HFFc6 (cell line): ENCODE results near the gene WDR38. TPM values are rescaled to one million over a fixed set of nuclear protein-coding genes. Genes with fewer than 3 reads are reported as not detected.

Source experiments
- DNase-seq: peaks from one replicate; pipeline ENCODE4 v3.0.0-alpha.2; 2018
- H3K27ac Mint-ChIP-seq: 2 replicates; pipeline ENCODE4 v1.8.0; 2020; ENCODE audit warnings: mild to moderate bottlenecking, mixed read lengths
- H3K27me3 Mint-ChIP-seq: 2 replicates; pipeline ENCODE4 v1.8.0; 2021; ENCODE audit warnings: mild to moderate bottlenecking, moderate library complexity, mixed read lengths; ENCODE audit not compliant: insufficient read depth
- H3K36me3 Mint-ChIP-seq: 2 replicates; pipeline ENCODE4 v1.8.0; 2021; ENCODE audit warnings: low read depth, mixed read lengths
- H3K4me1 Mint-ChIP-seq: 2 replicates; pipeline ENCODE4 v1.8.0; 2020; ENCODE audit warnings: low read depth, mixed read lengths
- H3K4me3 Mint-ChIP-seq: 2 replicates; pipeline ENCODE4 v1.8.0; 2020; ENCODE audit warnings: mild to moderate bottlenecking, moderate library complexity, mixed read lengths
- H3K9me3 Mint-ChIP-seq: 2 replicates; pipeline ENCODE4 v1.8.0; 2020; ENCODE audit warnings: mild to moderate bottlenecking, mixed read lengths
- CTCF ChIP-seq: fragments of 200-600 bp; sonication (generic); IDR thresholded peaks from 2 replicates; pipeline ENCODE4 v1.5.0; 2021; ENCODE audit warnings: antibody characterized with exemption, mild to moderate bottlenecking
- total RNA-seq, 6 experiments: library from RNA; stranded (reverse); fragmentation: NEBNext Ultra II Directional; extraction: Animal tissue kit (Norgen Biotek cat#: 25700); gene quantifications; 2 replicates in 1 of 6; 3 replicates in 5 of 6; pipeline ENCODE4 v1.2.3, GENCODE V29; 2021

WDR38 gene
- total RNA-seq, 6 experiments from 2014 or later = not detected

- peak overlapping the region; percentile 85 for H3K27ac Mint-ChIP-seq
- DNase-seq = peak; percentile 27
- peak overlapping the region; percentile 96 for H3K4me3 Mint-ChIP-seq
- peaks cover 23% of the 10 kb centered on the region for H3K36me3 Mint-ChIP-seq
- H3K27me3 Mint-ChIP-seq = no peaks in the 10 kb centered on the region; the same call in none of the 2 replicates
- peaks cover 52% of the 10 kb centered on the region for H3K4me1 Mint-ChIP-seq
- H3K9me3 Mint-ChIP-seq = no peaks in the 10 kb centered on the region
- no peak for TF ChIP-seq CTCF
Measured at GRCh38 chr9:124869986-124870560, 16.8 kb downstream of the WDR38 start.

GRCh38 chr9:124870723-124871122 lies 17.5 kb downstream of the WDR38 start:
- peak overlapping the region; percentile 85 for H3K27ac Mint-ChIP-seq

GRCh38 chr9:124871156-124871561 lies 17.9 kb downstream of the WDR38 start:
- no peaks in the 10 kb centered on the region for H3K9me3 Mint-ChIP-seq
- no peak for DNase-seq
- H3K36me3 Mint-ChIP-seq = peaks cover 23% of the 10 kb centered on the region
- peak overlapping the region; percentile 96 for H3K4me3 Mint-ChIP-seq
- H3K4me1 Mint-ChIP-seq = peaks cover 52% of the 10 kb centered on the region
- TF ChIP-seq CTCF = no peak
- H3K27me3 Mint-ChIP-seq = no peaks in the 10 kb centered on the region; the same call in none of the 2 replicates
- H3K27ac Mint-ChIP-seq = peak overlapping the region; percentile 85

More at GRCh38 chr9:124870723-124871122, 17.5 kb downstream of the WDR38 start:
- H3K4me1 Mint-ChIP-seq = peaks cover 52% of the 10 kb centered on the region
- DNase-seq = no peak
- H3K4me3 Mint-ChIP-seq = peak overlapping the region; percentile 96
- no peaks in the 10 kb centered on the region; the same call in none of the 2 replicates for H3K27me3 Mint-ChIP-seq
- peaks cover 23% of the 10 kb centered on the region for H3K36me3 Mint-ChIP-seq
- no peaks in the 10 kb centered on the region for H3K9me3 Mint-ChIP-seq
- no peak for TF ChIP-seq CTCF

- Mint-ChIP-seq H3K27ac (no peak overlapping the region), H3K36me3 (peaks cover 36% of the 10 kb centered on the region), H3K27me3 (no peaks in the 10 kb centered on the region; the same call in 1 of the 2 replicates), H3K4me1 (peaks cover 42% of the 10 kb centered on the region), H3K9me3 (no peaks in the 10 kb centered on the region), H3K4me3 (no peak overlapping the region)
- no peak for TF ChIP-seq CTCF
- DNase-seq = no peak
Measured at GRCh38 chr9:124873664-124874063, 20.4 kb downstream of the WDR38 start.

- Mint-ChIP-seq H3K27me3 (no peaks in the 10 kb centered on the region; the same call in 1 of the 2 replicates), H3K4me3 (no peak overlapping the region), H3K27ac (no peak overlapping the region), H3K4me1 (peaks cover 37% of the 10 kb centered on the region), H3K36me3 (peaks cover 36% of the 10 kb centered on the region), H3K9me3 (no peaks in the 10 kb centered on the region)
- no peak for DNase-seq
- no peak for TF ChIP-seq CTCF
Measured at GRCh38 chr9:124875501-124875900, 22.2 kb downstream of the WDR38 start.
